HG03432 (cell line): ENCODE data around the gene RAD50.
"Not testable (repeated sequence)": the region's sequence is repeated elsewhere in the genome, so short reads cannot be mapped to it uniquely, and the experiment has no call there.

Source experiments
- ATAC-seq: cut with Tn5 transposase; IDR thresholded peaks from one replicate; pipeline ENCODE4 v1.9.1; 2021; ENCODE audit warnings: mild to moderate bottlenecking, moderate library complexity; ENCODE audit not compliant: unreplicated experiment

Gene RAD50

GRCh38 chr5:132691755-132692631, 135.2 kb downstream of the RAD50 start:
- not testable (repeated sequence) for ATAC-seq

- no peak for ATAC-seq
These were observed 135.8 kb downstream of the RAD50 start for GRCh38 chr5:132692632-132692967.
